DMS79 treated with DMSO at 0.1 percent for 48 hours (cell line): ENCODE measurements around the gene NBPF14.
"Not testable (repeated sequence)": the region's sequence is repeated elsewhere in the genome, so short reads cannot be mapped to it uniquely, and the experiment has no call there.

Experiments used
- DNase-seq: peaks from one replicate; lab custom pipeline; 2025; lab: John Stamatoyannopoulos, UW

The NBPF14 gene

GRCh38 chr1:148595911-148596310 lies at the start of gene NBPF14:
Gene NBPF14 (minus strand): TSS chr1:148596011. CDS start chr1:148595717, 294 bp downstream.
- not testable (repeated sequence) for DNase-seq

- DNase-seq: not testable (repeated sequence)
Observed at GRCh38 chr1:148625451-148625850, 29.6 kb upstream of the NBPF14 start.

GRCh38 chr1:148618216-148618615 lies 22.4 kb upstream of the NBPF14 start:
- DNase-seq: not testable (repeated sequence)

GRCh38 chr1:148605266-148605665 lies 9.5 kb upstream of the NBPF14 start:
- DNase-seq: not testable (repeated sequence)

- not testable (repeated sequence) for DNase-seq
Observed at GRCh38 chr1:148595360-148595759, 451 bp downstream of the NBPF14 start.

GRCh38 chr1:148591098-148591497 lies 4.7 kb downstream of the NBPF14 start:
- not testable (repeated sequence) for DNase-seq

GRCh38 chr1:148532158-148532557 lies 63.7 kb downstream of the NBPF14 start:
- DNase-seq: not testable (repeated sequence)

- DNase-seq: peak; percentile 2
Observed at GRCh38 chr1:148529101-148529567, 66.7 kb downstream of the NBPF14 start.

GRCh38 chr1:148528591-148528990 lies 67.2 kb downstream of the NBPF14 start:
- DNase-seq: not testable (repeated sequence)

- DNase-seq: not testable (repeated sequence)
Observed at GRCh38 chr1:148526587-148526986, 69.2 kb downstream of the NBPF14 start.

- not testable (repeated sequence) for DNase-seq
Observed at GRCh38 chr1:148523205-148524144, 72.3 kb downstream of the NBPF14 start.

GRCh38 chr1:148522561-148523204 lies 73.1 kb downstream of the NBPF14 start:
- peak; percentile 99 for DNase-seq

GRCh38 chr1:148522072-148522471 lies 73.7 kb downstream of the NBPF14 start:
- DNase-seq: peak; percentile 77

GRCh38 chr1:148514310-148514709 lies 81.5 kb downstream of the NBPF14 start:
- DNase-seq: not testable (repeated sequence)

- not testable (repeated sequence) for DNase-seq
Observed at GRCh38 chr1:148512571-148513184, 83.1 kb downstream of the NBPF14 start.

GRCh38 chr1:148493933-148494332 lies 101.9 kb downstream of the NBPF14 start:
- not testable (repeated sequence) for DNase-seq

GRCh38 chr1:148483029-148483428 lies 112.8 kb downstream of the NBPF14 start, which contains the start of gene PPIAL4G:
Gene PPIAL4G (minus strand): TSS chr1:148483302. CDS start chr1:148483252, 50 bp downstream.
- not testable (repeated sequence) for DNase-seq
